ENCODE results near the gene UGP2. TPM values are rescaled to one million over a fixed set of nuclear protein-coding genes. Genes with fewer than 3 reads are reported as not detected.

Gene UGP2
- total RNA-seq, 1 donor from 2014 or later: 69.9 TPM

DNA sequence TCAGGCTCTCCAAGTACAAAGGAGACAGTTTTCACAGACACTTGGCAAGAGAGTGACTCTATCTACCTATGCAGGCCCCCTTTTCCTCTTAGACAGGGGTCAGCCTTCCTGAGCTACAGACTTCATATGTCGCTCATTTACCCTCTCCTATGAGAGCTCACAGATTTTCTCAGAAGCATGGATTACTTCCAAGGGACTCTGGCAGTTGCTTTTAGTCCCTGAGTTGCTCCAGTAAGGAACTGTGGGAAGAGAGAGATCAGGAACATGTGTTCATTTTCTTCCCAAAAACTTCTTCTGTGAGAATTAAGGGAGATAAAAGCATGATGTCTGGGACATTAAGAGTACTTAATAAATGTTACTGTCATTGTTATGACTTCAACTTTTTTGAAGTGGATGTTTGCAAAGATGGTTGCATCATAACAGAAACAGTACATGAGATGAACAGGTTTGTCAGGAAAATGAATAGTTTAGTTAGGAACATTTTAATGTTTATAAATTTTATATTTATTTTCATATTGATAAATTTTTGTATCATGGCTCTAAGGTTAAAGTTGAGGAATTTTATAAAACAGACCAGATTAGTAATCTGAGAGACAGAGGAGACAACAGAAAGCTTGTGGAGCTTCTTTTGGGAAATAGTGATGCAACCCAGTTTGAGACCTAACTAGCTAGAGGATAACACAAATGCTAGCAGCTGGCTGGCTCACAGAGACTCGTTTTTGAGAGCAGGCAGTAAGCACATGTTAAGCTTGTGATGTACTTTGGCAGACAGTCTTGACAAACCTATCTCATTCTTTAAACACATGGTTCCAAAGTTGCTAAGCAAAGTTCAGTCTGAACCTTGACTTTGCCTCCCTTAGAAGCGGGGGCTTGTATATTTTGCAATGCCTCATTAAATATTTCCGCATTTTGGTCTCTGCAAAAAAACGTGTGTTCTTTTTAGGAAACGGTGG is 21.7 kb upstream of the UGP2 start:
- H3K27me3 ChIP-seq (ENCODE audit: control insufficient read depth, insufficient read depth, low read length): no peaks in the 10 kb centered on the region
- DNase-seq (ENCODE audit: low read depth): no peak
- TF ChIP-seq, protein P1, sequence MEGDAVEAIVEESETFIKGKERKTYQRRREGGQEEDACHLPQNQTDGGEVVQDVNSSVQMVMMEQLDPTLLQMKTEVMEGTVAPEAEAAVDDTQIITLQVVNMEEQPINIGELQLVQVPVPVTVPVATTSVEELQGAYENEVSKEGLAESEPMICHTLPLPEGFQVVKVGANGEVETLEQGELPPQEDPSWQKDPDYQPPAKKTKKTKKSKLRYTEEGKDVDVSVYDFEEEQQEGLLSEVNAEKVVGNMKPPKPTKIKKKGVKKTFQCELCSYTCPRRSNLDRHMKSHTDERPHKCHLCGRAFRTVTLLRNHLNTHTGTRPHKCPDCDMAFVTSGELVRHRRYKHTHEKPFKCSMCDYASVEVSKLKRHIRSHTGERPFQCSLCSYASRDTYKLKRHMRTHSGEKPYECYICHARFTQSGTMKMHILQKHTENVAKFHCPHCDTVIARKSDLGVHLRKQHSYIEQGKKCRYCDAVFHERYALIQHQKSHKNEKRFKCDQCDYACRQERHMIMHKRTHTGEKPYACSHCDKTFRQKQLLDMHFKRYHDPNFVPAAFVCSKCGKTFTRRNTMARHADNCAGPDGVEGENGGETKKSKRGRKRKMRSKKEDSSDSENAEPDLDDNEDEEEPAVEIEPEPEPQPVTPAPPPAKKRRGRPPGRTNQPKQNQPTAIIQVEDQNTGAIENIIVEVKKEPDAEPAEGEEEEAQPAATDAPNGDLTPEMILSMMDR (IDR thresholded peaks at IDR 0.05; ENCODE audit: insufficient read depth, low read length, poor library complexity, severe bottlenecking): no peak
- no peaks in the 10 kb centered on the region for H3K36me3 ChIP-seq (ENCODE audit: control insufficient read depth, insufficient read depth, low read length)
- H3K4me3 ChIP-seq (ENCODE audit: low read depth, low read length): no peak overlapping the region

DNA sequence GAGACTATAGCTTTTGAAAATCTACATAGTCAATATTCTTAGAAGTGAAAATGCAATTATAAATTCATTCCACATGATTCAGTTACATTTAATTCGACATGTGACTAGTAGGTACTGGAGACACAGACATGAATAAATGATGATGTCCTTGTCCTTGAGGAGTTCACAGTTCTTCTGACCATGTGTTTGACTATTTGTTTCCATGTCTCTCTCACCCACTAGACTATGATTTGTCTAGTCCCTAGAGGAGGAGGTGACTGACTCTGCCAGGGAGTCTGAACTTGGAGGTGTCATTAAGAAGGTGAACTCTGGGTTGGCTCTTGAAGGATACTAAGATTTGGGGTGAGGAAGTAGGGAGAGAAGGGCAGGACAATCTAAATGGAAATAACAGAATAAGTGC is 20.7 kb upstream of the UGP2 start:
- DNase-seq (ENCODE audit: low read depth): no peak
- Histone ChIP-seq H3K36me3 (ENCODE audit: control insufficient read depth, insufficient read depth, low read length) (no peaks in the 10 kb centered on the region), H3K4me3 (ENCODE audit: low read depth, low read length) (no peak overlapping the region), H3K27me3 (ENCODE audit: control insufficient read depth, insufficient read depth, low read length) (no peaks in the 10 kb centered on the region)
- TF ChIP-seq, protein P1 (IDR thresholded peaks at IDR 0.05; ENCODE audit: insufficient read depth, low read length, poor library complexity, severe bottlenecking): no peak

DNA sequence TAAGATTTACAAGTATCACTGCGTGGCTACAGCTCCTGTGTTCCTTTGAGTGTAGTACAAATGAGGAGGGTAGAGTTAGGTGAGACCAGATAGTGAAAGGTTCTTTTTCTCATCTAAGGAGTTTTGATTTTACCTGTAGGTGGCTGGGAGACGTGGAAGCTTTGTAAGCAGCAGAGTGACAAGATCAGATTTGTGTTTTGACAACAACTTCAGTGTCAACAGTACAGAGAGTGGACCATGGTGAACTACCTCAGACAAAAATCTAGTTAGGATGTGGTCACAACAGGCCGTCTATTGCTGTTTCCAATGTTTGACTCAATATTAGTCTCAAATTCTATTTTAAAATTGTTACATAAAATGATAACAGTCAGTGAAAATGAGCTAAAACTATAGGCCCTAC is 20.3 kb upstream of the UGP2 start:
- Histone ChIP-seq H3K36me3 (ENCODE audit: control insufficient read depth, insufficient read depth, low read length) (no peaks in the 10 kb centered on the region), H3K27me3 (ENCODE audit: control insufficient read depth, insufficient read depth, low read length) (no peaks in the 10 kb centered on the region), H3K4me3 (ENCODE audit: low read depth, low read length) (no peak overlapping the region)
- no peak for DNase-seq (ENCODE audit: low read depth)
- TF ChIP-seq, protein P1 (IDR thresholded peaks at IDR 0.05; ENCODE audit: insufficient read depth, low read length, poor library complexity, severe bottlenecking): no peak

DNA sequence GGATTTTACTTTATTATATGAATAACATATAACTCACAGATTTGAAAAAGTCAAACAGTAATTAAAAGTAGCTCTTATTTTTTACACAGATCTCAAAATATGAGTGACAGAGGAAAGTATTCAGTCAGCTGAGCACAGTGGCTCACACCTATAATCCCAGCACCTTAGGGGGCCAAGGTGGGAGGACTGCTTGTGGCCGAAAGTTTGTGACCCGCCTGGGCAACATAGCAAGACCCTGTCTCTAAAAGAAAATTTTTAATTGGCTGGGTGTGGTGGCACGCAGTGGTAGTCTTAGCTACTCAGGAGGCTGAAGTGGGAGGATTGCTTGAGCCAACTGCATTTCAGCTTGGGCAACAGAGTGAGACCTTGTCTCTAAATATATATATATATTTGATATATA is 19.2 kb upstream of the UGP2 start:
- H3K4me3 ChIP-seq (ENCODE audit: low read depth, low read length): no peak overlapping the region
- H3K36me3 ChIP-seq (ENCODE audit: control insufficient read depth, insufficient read depth, low read length): no peaks in the 10 kb centered on the region
- TF ChIP-seq, protein P1 (IDR thresholded peaks at IDR 0.05; ENCODE audit: insufficient read depth, low read length, poor library complexity, severe bottlenecking): no peak
- H3K27me3 ChIP-seq (ENCODE audit: control insufficient read depth, insufficient read depth, low read length): no peaks in the 10 kb centered on the region
- no peak for DNase-seq (ENCODE audit: low read depth)

DNA sequence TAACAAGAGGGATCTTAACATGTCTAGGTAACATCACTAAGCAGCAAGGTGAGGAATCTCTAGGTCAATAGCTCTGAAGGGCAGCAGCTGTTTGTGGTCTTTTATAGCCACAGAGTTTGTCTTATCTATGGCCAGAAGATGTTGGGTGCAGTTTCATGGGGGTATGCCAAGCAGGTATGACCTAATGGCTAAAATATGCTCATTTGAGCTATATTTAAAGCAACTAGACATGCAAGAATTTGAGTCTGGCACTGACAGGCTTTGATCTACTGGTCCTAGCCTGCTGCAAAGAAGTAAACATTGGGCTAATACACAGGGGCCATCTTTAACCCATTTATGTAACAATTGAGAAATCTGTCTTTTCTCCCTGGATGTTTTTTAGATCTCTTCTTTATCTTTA is 13.9 kb upstream of the UGP2 start:
- peak; percentile 72 for DNase-seq (ENCODE audit: low read depth)
- TF ChIP-seq, protein P1 (IDR thresholded peaks at IDR 0.05; ENCODE audit: insufficient read depth, low read length, poor library complexity, severe bottlenecking): no peak
- H3K36me3 ChIP-seq (ENCODE audit: control insufficient read depth, insufficient read depth, low read length): no peaks in the 10 kb centered on the region

More for the DNA sequence above, 13.9 kb upstream of the UGP2 start:
- Histone ChIP-seq H3K4me3 (ENCODE audit: low read depth, low read length) (no peak overlapping the region), H3K27me3 (ENCODE audit: control insufficient read depth, insufficient read depth, low read length) (no peaks in the 10 kb centered on the region)
